OCI-LY1 (cell line): Measurements from ENCODE around the gene CDH13.

ENCODE experiments used
- H2AFZ ChIP-seq: fragments of 200-600 bp; sonication (generic), shearing (Covaris generic); 2 replicates; pipeline ENCODE4 v1.6.0; 2014; ENCODE audit warnings: antibody characterized with exemption, mild to moderate bottlenecking, low read length
- H3F3A ChIP-seq: fragments of 200-600 bp; sonication (generic), shearing (Covaris generic); 2 replicates; pipeline ENCODE4 v1.6.0; 2014; ENCODE audit warnings: mild to moderate bottlenecking, antibody characterized with exemption, low read length, moderate library complexity; ENCODE audit not compliant: insufficient read depth
- H3K27ac ChIP-seq: fragments of 200-600 bp; sonication (generic); 2 replicates; pipeline ENCODE4 v1.5.1; 2014; ENCODE audit warnings: low read length, mixed run types, mild to moderate bottlenecking, low read depth; ENCODE audit not compliant: poor library complexity, severe bottlenecking
- H3K27me3 ChIP-seq: fragments of 200-600 bp; sonication (generic); 2 replicates; pipeline ENCODE4 v1.6.0; 2014; ENCODE audit warnings: antibody characterized with exemption, mild to moderate bottlenecking, low read length, moderate library complexity; ENCODE audit not compliant: insufficient read depth
- H3K36me3 ChIP-seq: fragments of 200-600 bp; sonication (generic); 2 replicates; pipeline ENCODE4 v1.6.1; 2014; ENCODE audit warnings: mild to moderate bottlenecking, antibody characterized with exemption, low read length, moderate library complexity, mixed read lengths; ENCODE audit not compliant: insufficient read depth
- H3K4me1 ChIP-seq: fragments of 200-600 bp; sonication (generic); 2 replicates; pipeline ENCODE4 v1.5.1; 2014; ENCODE audit warnings: mild to moderate bottlenecking, low read length, moderate library complexity; ENCODE audit not compliant: insufficient read depth, severe bottlenecking
- H3K4me2 ChIP-seq: fragments of 200-600 bp; sonication (generic), shearing (Covaris generic); 2 replicates; pipeline ENCODE4 v1.6.1; 2014; ENCODE audit warnings: low read length
- H3K4me3 ChIP-seq: fragments of 200-600 bp; sonication (generic); 2 replicates; pipeline ENCODE4 v1.5.1; 2014; ENCODE audit warnings: low read length, low read depth, mild to moderate bottlenecking, mixed read lengths; ENCODE audit not compliant: poor library complexity, severe bottlenecking
- H3K79me2 ChIP-seq: fragments of 200-600 bp; shearing (Covaris generic); 2 replicates; pipeline ENCODE4 v1.6.1; 2016; ENCODE audit warnings: mixed run types, low read length, mixed read lengths; ENCODE audit not compliant: insufficient read depth
- H3K9ac ChIP-seq: fragments of 200-600 bp; sonication (generic), shearing (Covaris generic); 2 replicates; pipeline ENCODE4 v1.6.1; 2014; ENCODE audit warnings: mild to moderate bottlenecking, low read length, mixed read lengths
- H3K9me2 ChIP-seq: fragments of 200-600 bp; sonication (generic), shearing (Covaris generic); 2 replicates; pipeline ENCODE4 v1.6.1; 2014; ENCODE audit warnings: low read depth, mild to moderate bottlenecking, low read length, mixed read lengths
- H3K9me3 ChIP-seq: fragments of 200-600 bp; shearing (Covaris generic); 2 replicates; pipeline ENCODE4 v1.6.1; 2014; ENCODE audit warnings: low read length, mixed read lengths
- H4K20me1 ChIP-seq: fragments of 200-600 bp; sonication (generic), shearing (Covaris generic); 2 replicates; pipeline ENCODE4 v1.6.0; 2016; ENCODE audit warnings: mild to moderate bottlenecking, low read length; ENCODE audit not compliant: insufficient read depth
- EZH2 ChIP-seq: fragments of 200-600 bp; sonication (generic), shearing (Covaris generic); IDR thresholded peaks from 2 replicates; pipeline ENCODE4 v1.8.0; 2017; ENCODE audit warnings: borderline replicate concordance, mixed run types, mild to moderate bottlenecking, antibody characterized with exemption, low read length, moderate library complexity, mixed read lengths
- TF ChIP-seq, protein P1 (sequence below): fragments of 200-600 bp; sonication (generic), shearing (Covaris generic); IDR thresholded peaks from 2 replicates; pipeline ENCODE4 v1.5.1; 2017; ENCODE audit warnings: mild to moderate bottlenecking, antibody characterized with exemption, low read length, moderate library complexity, mixed read lengths

The CDH13 gene

DNA sequence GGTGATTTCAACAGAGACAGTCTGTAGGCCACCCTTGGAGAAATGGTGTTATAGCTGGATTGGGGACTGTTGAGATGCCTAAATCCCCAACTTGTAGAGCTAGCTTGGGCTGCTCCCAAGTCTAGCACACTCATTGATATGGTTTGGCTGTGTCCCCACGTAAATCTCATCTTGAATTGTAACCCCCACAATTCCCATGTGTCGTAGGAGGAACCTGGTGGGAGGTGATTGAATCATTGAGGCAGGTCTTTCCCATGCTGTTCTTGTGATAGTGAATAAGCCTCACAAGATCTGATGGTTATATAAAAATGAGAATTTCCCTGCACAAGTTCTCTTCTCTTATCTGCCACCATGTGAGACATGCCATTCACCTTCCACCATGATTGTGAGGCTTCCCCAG, 536.0 kb downstream of the CDH13 start:
- Histone ChIP-seq H3K9me2 (no peaks in the 10 kb centered on the region), H4K20me1 (no peaks in the 10 kb centered on the region), H3K36me3 (no peaks in the 10 kb centered on the region), H3F3A (no peaks in the 10 kb centered on the region), H3K9me3 (no peaks in the 10 kb centered on the region), H3K4me2 (no peak overlapping the region), H3K27ac (no peak overlapping the region), H3K27me3 (no peaks in the 10 kb centered on the region), H3K9ac (no peak overlapping the region), H3K79me2 (no peaks in the 10 kb centered on the region), H2AFZ (no peak overlapping the region), H3K4me1 (no peaks in the 10 kb centered on the region), H3K4me3 (no peak overlapping the region)
- TF ChIP-seq EZH2, result no peak
- TF ChIP-seq, protein P1, sequence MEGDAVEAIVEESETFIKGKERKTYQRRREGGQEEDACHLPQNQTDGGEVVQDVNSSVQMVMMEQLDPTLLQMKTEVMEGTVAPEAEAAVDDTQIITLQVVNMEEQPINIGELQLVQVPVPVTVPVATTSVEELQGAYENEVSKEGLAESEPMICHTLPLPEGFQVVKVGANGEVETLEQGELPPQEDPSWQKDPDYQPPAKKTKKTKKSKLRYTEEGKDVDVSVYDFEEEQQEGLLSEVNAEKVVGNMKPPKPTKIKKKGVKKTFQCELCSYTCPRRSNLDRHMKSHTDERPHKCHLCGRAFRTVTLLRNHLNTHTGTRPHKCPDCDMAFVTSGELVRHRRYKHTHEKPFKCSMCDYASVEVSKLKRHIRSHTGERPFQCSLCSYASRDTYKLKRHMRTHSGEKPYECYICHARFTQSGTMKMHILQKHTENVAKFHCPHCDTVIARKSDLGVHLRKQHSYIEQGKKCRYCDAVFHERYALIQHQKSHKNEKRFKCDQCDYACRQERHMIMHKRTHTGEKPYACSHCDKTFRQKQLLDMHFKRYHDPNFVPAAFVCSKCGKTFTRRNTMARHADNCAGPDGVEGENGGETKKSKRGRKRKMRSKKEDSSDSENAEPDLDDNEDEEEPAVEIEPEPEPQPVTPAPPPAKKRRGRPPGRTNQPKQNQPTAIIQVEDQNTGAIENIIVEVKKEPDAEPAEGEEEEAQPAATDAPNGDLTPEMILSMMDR, result no peak

DNA sequence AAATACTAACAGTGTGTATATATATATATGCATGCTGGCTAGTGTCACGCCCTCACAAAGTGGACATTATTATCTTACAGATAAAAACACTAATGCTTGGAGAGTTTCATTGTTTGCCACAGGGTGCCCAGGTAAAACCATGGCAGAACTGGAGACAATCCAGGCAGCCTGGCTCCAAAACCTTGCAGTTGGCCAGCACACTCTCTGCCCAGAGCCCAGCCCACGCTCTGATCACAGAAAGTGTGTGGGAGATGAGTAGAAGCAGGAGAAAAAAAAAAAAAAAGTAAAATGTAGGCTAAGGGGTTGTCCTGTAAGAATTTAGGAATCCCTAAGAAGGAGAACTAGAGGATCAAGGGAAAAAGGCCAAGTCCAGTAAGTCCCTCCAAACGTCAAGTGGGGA, 538.0 kb downstream of the CDH13 start:
- H3K9me3 ChIP-seq, result no peaks in the 10 kb centered on the region
- no peak overlapping the region for H3K4me2 ChIP-seq
- no peaks in the 10 kb centered on the region for H3K36me3 ChIP-seq
- no peaks in the 10 kb centered on the region for H3K9me2 ChIP-seq
- H3K4me3 ChIP-seq, result no peak overlapping the region
- no peaks in the 10 kb centered on the region for H3F3A ChIP-seq
- no peaks in the 10 kb centered on the region for H3K4me1 ChIP-seq
- no peak overlapping the region for H3K27ac ChIP-seq
- TF ChIP-seq EZH2, result no peak
- TF ChIP-seq, protein P1, result no peak
- H4K20me1 ChIP-seq, result no peaks in the 10 kb centered on the region
- H3K27me3 ChIP-seq, result no peaks in the 10 kb centered on the region
- no peak overlapping the region for H2AFZ ChIP-seq
- H3K9ac ChIP-seq, result no peak overlapping the region
- H3K79me2 ChIP-seq, result no peaks in the 10 kb centered on the region

DNA sequence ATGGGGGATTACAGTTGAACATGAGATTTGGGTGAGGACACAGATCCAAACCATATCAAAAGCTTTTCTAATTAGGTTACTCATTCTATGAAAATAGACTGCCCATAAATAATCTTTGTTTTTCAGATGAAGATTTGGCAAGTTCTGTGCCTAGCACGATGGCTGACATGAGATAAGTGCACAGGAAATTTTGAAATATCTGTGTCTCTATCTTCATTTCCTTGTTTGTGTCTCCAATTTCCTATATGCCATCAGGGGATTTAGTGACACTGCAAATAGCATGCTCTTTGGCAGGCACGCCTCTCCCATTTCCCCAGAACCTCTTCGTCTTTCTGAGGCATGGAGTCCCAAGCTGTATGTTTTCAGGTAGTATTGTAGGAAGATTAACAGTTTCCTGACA, 544.6 kb downstream of the CDH13 start:
- Histone ChIP-seq H3K27me3 (no peaks in the 10 kb centered on the region), H3K9ac (no peak overlapping the region), H3F3A (no peaks in the 10 kb centered on the region), H3K79me2 (no peaks in the 10 kb centered on the region), H3K27ac (no peak overlapping the region), H3K4me2 (no peak overlapping the region), H3K36me3 (no peaks in the 10 kb centered on the region), H3K4me1 (no peaks in the 10 kb centered on the region), H3K9me3 (no peaks in the 10 kb centered on the region), H3K9me2 (no peaks in the 10 kb centered on the region), H4K20me1 (no peaks in the 10 kb centered on the region), H3K4me3 (no peak overlapping the region), H2AFZ (no peak overlapping the region)
- TF ChIP-seq EZH2, result no peak
- TF ChIP-seq, protein P1, result no peak
